Heart left ventricle (tissue), 16 donors: Measurements from ENCODE around the gene LIPK. TPM values are rescaled to one million over a fixed set of nuclear protein-coding genes. Genes with fewer than 3 reads are reported as not detected.

Experiments
- ATAC-seq, 4 donors: fragments of 200-7000 bp; cut with Tn5 transposase; one replicate each; pipeline ENCODE4 v1.9.1; 2020 to 2022; ENCODE audit warnings: moderate library complexity in 4 of 4, mild to moderate bottlenecking in 3 of 4, moderate number of reproducible peaks in 1 of 4
- DNase-seq, 5 donors: peaks; one replicate each; pipeline ENCODE4 v3.0.0-alpha.2; 2020
- H3K27ac ChIP-seq, 12 donors: fragments of 200-600 bp; sonication (generic) in 4 of 12; one replicate each; pipeline versions ENCODE4 v1.5.0 to v1.8.0; 2016 to 2022; ENCODE audit warnings: mild to moderate bottlenecking in 2 of 12
- H3K27me3 ChIP-seq, 9 donors: fragments of 200-600 bp; sonication (generic) in 2 of 9; one replicate each; pipeline versions ENCODE4 v1.5.1 to v1.8.0; 2016 to 2022; ENCODE audit warnings: mild to moderate bottlenecking in 3 of 9
- H3K36me3 ChIP-seq, 9 donors: fragments of 200-600 bp; sonication (generic) in 2 of 9; one replicate each; pipeline versions ENCODE4 v1.5.0 to v1.8.0; 2018 to 2022; ENCODE audit warnings: mild to moderate bottlenecking in 2 of 9
- H3K4me1 ChIP-seq, 12 donors: fragments of 200-600 bp; sonication (generic) in 4 of 12; one replicate each; pipeline versions ENCODE4 v1.5.0 to v1.8.0; 2016 to 2022; ENCODE audit warnings: mild to moderate bottlenecking in 3 of 12
- H3K4me3 ChIP-seq, 12 donors: fragments of 200-600 bp; sonication (generic) in 4 of 12; one replicate each; pipeline versions ENCODE4 v1.5.0 to v1.8.0; 2017 to 2022; ENCODE audit warnings: mild to moderate bottlenecking in 9 of 12, moderate library complexity in 4 of 12
- H3K9me3 ChIP-seq, 12 donors: fragments of 200-600 bp; sonication (generic) in 4 of 12; one replicate each; pipeline versions ENCODE4 v1.5.0 to v1.8.0; 2016 to 2022; ENCODE audit warnings: mild to moderate bottlenecking in 1 of 12
- CTCF ChIP-seq, 12 donors: fragments of 200-600 bp; sonication (generic) in 4 of 12; IDR thresholded peaks; one replicate each; pipeline versions ENCODE4 v1.5.0 to v1.8.0; 2018 to 2022; ENCODE audit warnings: antibody characterized with exemption in 12 of 12, mild to moderate bottlenecking in 5 of 12
- POLR2A ChIP-seq, 2 donors: fragments of 450-650 bp; IDR thresholded peaks; one replicate each; pipeline ENCODE4 v1.6.1; 2017; ENCODE audit warnings: antibody characterized with exemption in 2 of 2, mild to moderate bottlenecking in 2 of 2, moderate library complexity in 2 of 2
- WGBS, 4 donors: extraction: QIAGEN DNeasy Blood & Tissue Kit in 2 of 4; methylation state at CpG; one replicate each; pipeline versions ENCODE4 v1.1.5 to v1.1.7; 2013 to 2018; 5-methylcytosine and 5-hydroxymethylcytosine counted together
- intact Hi-C, 10 donors: fragments of 100-400 bp; cut with DNase I; formaldehyde crosslinking; loops; one replicate each; pipeline versions ENCODE4 v1.11.1 to v1.14.2; 2022
- polyA plus RNA-seq, 2 donors: library from polyadenylated mRNA; stranded (reverse); fragments of 200-250 nt; gene quantifications; one replicate each; pipeline ENCODE4 v1.2.3, GENCODE V29; 2013
- total RNA-seq, 9 donors: library from RNA; depleted of rRNA in 2 of 9; stranded (reverse); fragments of >200 nt in 2 of 9; fragmentation: NEBNext Ultra II Directional in 3 of 9; extraction: Animal tissue kit (Norgen Biotek cat#: 25700) in 3 of 9; gene quantifications; one replicate each; pipeline versions ENCODE4 v1.1.0 to v1.2.4, GENCODE V29; 2016 to 2023
- donor health status: ischemic (EF 13 %, LVEDD 7.1; RV severe dilation, severe dysfunction).
- donor health status: healthy with polysubstance abuse.
- donor health status: DM: no; HTN: yes; CAD: no.
- donor health status: DM: no; HTN: no; CAD: no.
- donor health status: ischemic (EF 25% LVEDD 6.9; RV normal size, moderate dysfunction).
- donor health status: ischemic (EF 25% LVEDD 5.7; RV mildly dilated, moderate dysfunction).
- donor health status: healthy.
- donor health status: DM: yes; HTN: yes; CAD: no.
- donor health status: ischemic (EF 35%, LVEDD 5.7; RV mildly dilated, moderate dysfunction).
- donor health status: nonischemic (EF 11% LVEDD 7.7; RV severe dilation, severe dysfunction).
- donor health status: DM: yes; HTN: yes; CAD: no.
- donor health status: PGD.
- donor health status: ischemic (EF 29% LVEDD 5.4; RV normal size, mild dysfunction).
- donor health status: nonischemic (EF 23%, LVEDD 6.1; RV moderate dilation, normal function).

The LIPK gene
- total and polyA plus RNA-seq, 11 donors = not detected

- 71 to 86% (median 77%) methylated on average over 1 of the region's 1 CpG for WGBS, 4 donors
These were observed 88.7 kb downstream of the LIPK start for GRCh38 chr10:88794731-88795130.

DNA sequence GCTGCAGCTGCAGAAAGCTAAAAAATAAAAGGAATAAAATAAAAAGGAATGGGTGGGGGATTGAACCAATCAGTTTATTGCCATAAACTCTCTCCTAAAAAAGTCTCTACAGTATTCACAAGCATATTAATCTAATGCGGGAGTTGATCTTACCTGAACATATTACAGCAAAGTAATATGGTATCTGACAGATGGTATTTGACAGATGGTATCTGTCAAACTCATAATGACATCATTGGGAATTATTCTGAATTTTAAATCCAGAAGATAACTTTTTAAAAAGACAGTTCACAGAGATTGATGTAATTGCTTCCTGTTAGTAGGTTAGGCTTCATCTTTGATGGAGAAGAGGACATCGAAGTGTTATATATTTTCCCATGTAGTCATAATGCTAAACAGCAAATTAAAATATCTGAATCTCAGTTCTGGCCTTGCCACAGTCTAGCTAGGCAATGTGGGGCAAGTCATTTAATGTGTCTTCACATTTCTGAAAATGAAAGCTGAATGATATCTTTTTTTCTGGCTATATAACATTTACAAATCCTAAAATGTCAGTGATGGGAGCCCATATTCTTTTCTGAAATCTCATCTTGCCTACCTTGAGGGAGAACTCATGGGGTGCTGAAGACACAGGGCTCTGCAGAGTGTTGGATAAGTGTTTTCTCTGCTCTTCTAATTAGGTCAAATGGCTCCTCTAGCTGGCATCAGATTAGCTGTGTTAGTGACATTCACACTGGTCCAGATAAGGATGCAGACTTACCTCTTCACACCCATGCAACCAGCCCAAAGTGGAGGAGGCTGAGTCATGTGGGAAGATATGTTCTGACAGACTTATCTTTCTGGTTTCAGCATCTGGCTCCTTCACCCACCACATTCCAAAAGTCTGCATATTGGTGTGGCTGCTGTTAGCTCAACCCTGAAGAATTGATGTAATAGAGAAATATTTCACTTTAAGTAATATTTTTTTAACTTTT is 94.4 kb downstream of the LIPK start:
- Histone ChIP-seq H3K9me3 (no peaks in the 10 kb centered on the region), H3K4me3 (no peak overlapping the region), H3K27ac (no peak overlapping the region), H3K36me3 (no peaks in the 10 kb centered on the region), H3K4me1 (no peaks in the 10 kb centered on the region), H3K27me3 (peaks cover 0 to 4% (median 0%) of the 10 kb centered on the region in 9 donors)
- 76 to 82% (median 79%) methylated on average over 2 of the region's 2 CpGs for WGBS, 4 donors
- intact Hi-C loops = loop anchor here in 1 of 10 donors (10.0 kb wide), 1 partner anchor 106 kb away; no protein-coding TSS in a partner anchor
- no peak for TF ChIP-seq CTCF (IDR thresholded peaks at IDR 0.05)
- no peak for TF ChIP-seq POLR2A (IDR thresholded peaks at IDR 0.05)
- DNase-seq (no peak), ATAC-seq (no peak)

More at GRCh38 chr10:88794731-88795130, 88.7 kb downstream of the LIPK start:
- H3K4me3 ChIP-seq = no peak overlapping the region
- TF ChIP-seq CTCF (IDR thresholded peaks at IDR 0.05) = no peak
- TF ChIP-seq POLR2A (IDR thresholded peaks at IDR 0.05) = no peak
- DNase-seq (no peak), ATAC-seq (no peak)
- intact Hi-C loops = loop anchor here in 7 of 10 donors (5.0 to 10.0 kb wide), 5 partner anchors 100 to 230 kb away; partner anchors contain the start of genes LIPJ (in 1 of the 7) and RNLS (in 1 of the 7)
- H3K27ac ChIP-seq = no peak overlapping the region
- H3K27me3 ChIP-seq = peaks cover 0 to 4% (median 0%) of the 10 kb centered on the region in 9 donors
- H3K9me3 ChIP-seq = no peaks in the 10 kb centered on the region
- no peaks in the 10 kb centered on the region for H3K36me3 ChIP-seq
- peaks cover 0 to 3% (median 0%) of the 10 kb centered on the region in 12 donors for H3K4me1 ChIP-seq

Other genes with a start within 250 kb of the LIPK start
- gene RNLS, start 122.9 kb upstream of the LIPK start, total RNA-seq = 10 to 100 TPM in 7 of 9 donors, 1 to 10 TPM in 2; 8.7 to 30.7 (median 16.7) TPM
- 1 to 10 TPM; 6.6 to 6.8 TPM for gene RNLS, start 122.9 kb upstream of the LIPK start, polyA plus RNA-seq
- not detected for gene LIPJ, start 119.5 kb upstream of the LIPK start, total RNA-seq
- under 1 TPM in 1 of 2 donors, not detected in 1; 0.03 TPM for gene LIPJ, start 119.5 kb upstream of the LIPK start, polyA plus RNA-seq
- gene LIPF, start 41.8 kb upstream of the LIPK start, total RNA-seq = not detected
- 1 to 10 TPM in 1 of 2 donors, not detected in 1; 1.0 TPM for gene LIPF, start 41.8 kb upstream of the LIPK start, polyA plus RNA-seq
- under 1 TPM in 1 of 9 donors, not detected in 8; 0.43 TPM for gene LIPN, start 53.8 kb downstream of the LIPK start, total RNA-seq
- not detected for gene LIPN, start 53.8 kb downstream of the LIPK start, polyA plus RNA-seq
- not detected for gene LIPM, start 96.5 kb downstream of the LIPK start, total RNA-seq
- gene LIPM, start 96.5 kb downstream of the LIPK start, polyA plus RNA-seq = not detected
- 1 to 10 TPM in 1 of 9 donors, under 1 TPM in 1, not detected in 7; 0.52 to 5.9 TPM for gene ANKRD22, start 145.6 kb downstream of the LIPK start, total RNA-seq
- under 1 TPM in 1 of 2 donors, not detected in 1; 0.12 TPM for gene ANKRD22, start 145.6 kb downstream of the LIPK start, polyA plus RNA-seq
- 1 to 10 TPM; 1.2 to 6.3 (median 3.9) TPM for gene STAMBPL1, start 174.0 kb downstream of the LIPK start, total RNA-seq
- gene STAMBPL1, start 174.0 kb downstream of the LIPK start, polyA plus RNA-seq = 1 to 10 TPM; 1.0 to 1.2 TPM
- 100 to 1,000 TPM in 4 of 9 donors, 10 to 100 TPM in 5; 70.9 to 244 (median 86.7) TPM for gene ACTA2, start 246.5 kb downstream of the LIPK start, total RNA-seq
- gene ACTA2, start 246.5 kb downstream of the LIPK start, polyA plus RNA-seq = 100 to 1,000 TPM; 110 to 122 TPM